Fibroblast of lung (primary cell): ENCODE results near the gene SSTR5.

Experiments used
- EZH2 ChIP-seq: IDR thresholded peaks from 2 replicates; pipeline ENCODE4 v1.5.1; 2012; ENCODE audit warnings: low read length, control low read depth, mild to moderate bottlenecking; ENCODE audit errors: missing control alignments
- TF ChIP-seq, protein P1 (sequence below), 2 donors: IDR thresholded peaks in 1 of 2; conservative IDR thresholded peaks in 1 of 2; 1 replicate in 1 of 2; 2 replicates in 1 of 2; pipeline ENCODE4 v1.5.1; 2011 to 2012; ENCODE audit warnings: low read length in 2 of 2, control low read depth in 1 of 2, inconsistent platforms in 1 of 2, low read depth in 1 of 2, mild to moderate bottlenecking in 1 of 2

- TF ChIP-seq, protein P1, sequence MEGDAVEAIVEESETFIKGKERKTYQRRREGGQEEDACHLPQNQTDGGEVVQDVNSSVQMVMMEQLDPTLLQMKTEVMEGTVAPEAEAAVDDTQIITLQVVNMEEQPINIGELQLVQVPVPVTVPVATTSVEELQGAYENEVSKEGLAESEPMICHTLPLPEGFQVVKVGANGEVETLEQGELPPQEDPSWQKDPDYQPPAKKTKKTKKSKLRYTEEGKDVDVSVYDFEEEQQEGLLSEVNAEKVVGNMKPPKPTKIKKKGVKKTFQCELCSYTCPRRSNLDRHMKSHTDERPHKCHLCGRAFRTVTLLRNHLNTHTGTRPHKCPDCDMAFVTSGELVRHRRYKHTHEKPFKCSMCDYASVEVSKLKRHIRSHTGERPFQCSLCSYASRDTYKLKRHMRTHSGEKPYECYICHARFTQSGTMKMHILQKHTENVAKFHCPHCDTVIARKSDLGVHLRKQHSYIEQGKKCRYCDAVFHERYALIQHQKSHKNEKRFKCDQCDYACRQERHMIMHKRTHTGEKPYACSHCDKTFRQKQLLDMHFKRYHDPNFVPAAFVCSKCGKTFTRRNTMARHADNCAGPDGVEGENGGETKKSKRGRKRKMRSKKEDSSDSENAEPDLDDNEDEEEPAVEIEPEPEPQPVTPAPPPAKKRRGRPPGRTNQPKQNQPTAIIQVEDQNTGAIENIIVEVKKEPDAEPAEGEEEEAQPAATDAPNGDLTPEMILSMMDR (conservative IDR thresholded peaks at IDR 0.05 in 1 of 2, IDR thresholded peaks at IDR 0.05 in 1 of 2; ENCODE audit: low read depth in 1 of 2, low read length in 2 of 2), result no peak
- no peak for TF ChIP-seq EZH2
Measured at GRCh38 chr16:1101573-1102332, 29.2 kb downstream of the SSTR5 start.
